Astrocyte of the cerebellum (primary cell): ENCODE results near the gene TNS1.

Experiments used
- DNase-seq: peaks from one replicate; pipeline ENCODE4 v3.0.0-alpha.2; 2011; ENCODE audit warnings: low read depth
- H3K4me3 ChIP-seq: 2 replicates; pipeline ENCODE4 v1.5.1; 2011; ENCODE audit warnings: mild to moderate bottlenecking, low read depth, low read length, moderate library complexity
- CTCF ChIP-seq: IDR thresholded peaks from 2 replicates; pipeline ENCODE4 v1.5.1; 2012; ENCODE audit warnings: low read length, low read depth, moderate library complexity, mild to moderate bottlenecking; ENCODE audit errors: missing control alignments
- in situ Hi-C: cut with HindIII; loops from 2 replicates; pipeline ENCODE4 v1.10.0; 2017; ENCODE audit warnings: low sequenced_read_pairs

The TNS1 gene

GRCh38 chr2:217966423-217967070 lies 36.2 kb downstream of the TNS1 start:
- TF ChIP-seq CTCF = no peak
- no peak overlapping the region for H3K4me3 ChIP-seq
- no peak for DNase-seq
- in situ Hi-C loops = no loop called here

GRCh38 chr2:217964275-217965161 lies 38.3 kb downstream of the TNS1 start:
- no peak for TF ChIP-seq CTCF
- DNase-seq = no peak
- H3K4me3 ChIP-seq = no peak overlapping the region
- in situ Hi-C loops = no loop called here

- no peak for DNase-seq
- H3K4me3 ChIP-seq = no peak overlapping the region
- TF ChIP-seq CTCF = no peak
- in situ Hi-C loops = no loop called here
Observed at GRCh38 chr2:217960351-217960750, 42.4 kb downstream of the TNS1 start.

GRCh38 chr2:217959723-217960122 lies 43.1 kb downstream of the TNS1 start:
- in situ Hi-C loops = no loop called here
- TF ChIP-seq CTCF = no peak
- H3K4me3 ChIP-seq = no peak overlapping the region
- DNase-seq = no peak

- no peak for TF ChIP-seq CTCF
- H3K4me3 ChIP-seq = no peak overlapping the region
- in situ Hi-C loops = no loop called here
- DNase-seq = no peak
Observed at GRCh38 chr2:217958884-217959225, 43.9 kb downstream of the TNS1 start.

GRCh38 chr2:217958206-217958883 lies 44.5 kb downstream of the TNS1 start:
- TF ChIP-seq CTCF = no peak
- DNase-seq = no peak
- in situ Hi-C loops = no loop called here
- H3K4me3 ChIP-seq = no peak overlapping the region
